GM18951 (cell line): Measurements from ENCODE around the gene SEMA4D.
"Not testable (repeated sequence)": the region's sequence is repeated elsewhere in the genome, so short reads cannot be mapped to it uniquely, and the experiment has no call there.

ENCODE experiments used
- POLR2A ChIP-seq: IDR thresholded peaks from 4 replicates; pipeline ENCODE4 v1.6.1; 2011; ENCODE audit warnings: mild to moderate bottlenecking; ENCODE audit not compliant: insufficient read length, insufficient read depth; ENCODE audit errors: extremely low read depth
- in situ Hi-C: fragments of 300-500 bp; cut with MboI; formaldehyde crosslinking; loops from one replicate; pipeline ENCODE4 v1.12.0; 2022; ENCODE audit warnings: low sequenced_read_pairs, mixed read lengths, inconsistent platforms; ENCODE audit not compliant: unreplicated experiment

SEMA4D gene

GRCh38 chr9:89477811-89478630 is 19.9 kb downstream of the SEMA4D start:
- in situ Hi-C loops = no loop called here
- no peak for TF ChIP-seq POLR2A

DNA sequence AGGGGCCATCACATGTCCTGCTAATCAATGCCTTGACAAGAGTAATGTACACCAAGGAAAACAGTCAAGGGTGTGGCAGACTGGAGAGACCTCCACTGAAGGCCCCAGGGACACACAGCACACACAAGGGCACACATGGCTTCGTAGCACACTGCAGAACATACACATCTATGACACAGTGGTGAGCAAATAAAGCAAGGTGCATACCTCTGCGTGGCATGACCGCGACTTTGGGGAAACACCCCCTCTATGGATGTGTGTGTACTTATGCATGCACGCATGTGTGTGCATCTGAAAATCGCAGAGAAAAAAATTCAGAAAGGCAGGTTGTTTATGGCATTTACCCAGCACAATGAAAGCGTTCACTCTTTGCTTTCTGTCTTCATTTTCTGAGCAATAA is 20.5 kb downstream of the SEMA4D start:
- in situ Hi-C loops = no loop called here

GRCh38 chr9:89476546-89476945 is 21.4 kb downstream of the SEMA4D start:
- no peak for TF ChIP-seq POLR2A
- in situ Hi-C loops = no loop called here

More for the DNA sequence above, 20.5 kb downstream of the SEMA4D start:
- no peak for TF ChIP-seq POLR2A

DNA sequence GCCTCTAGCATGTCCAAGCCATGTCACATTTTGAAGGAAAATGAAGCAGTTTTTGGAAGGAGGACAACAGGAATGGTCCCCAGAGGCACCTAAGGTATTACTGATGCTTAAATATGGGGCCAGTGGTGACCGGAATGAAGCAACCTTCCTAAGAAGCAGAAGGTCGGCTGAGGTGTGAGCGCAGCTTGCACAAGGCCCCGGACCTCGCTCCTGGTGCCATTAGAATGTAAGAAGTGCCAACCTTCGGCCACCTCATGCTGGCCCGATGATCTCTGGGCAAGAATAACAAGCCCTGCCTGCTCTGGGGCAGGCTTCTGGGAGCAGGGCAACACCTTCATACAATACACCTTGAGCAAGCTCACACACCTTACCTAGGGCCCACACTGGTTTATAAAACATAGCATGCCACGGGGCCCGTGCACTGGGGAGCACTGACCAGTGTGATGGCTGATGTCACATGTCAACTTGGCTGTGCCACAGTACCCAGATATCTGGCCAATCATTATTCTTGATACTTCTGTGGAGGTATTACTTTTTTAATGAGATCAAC is 21.9 kb downstream of the SEMA4D start:
- in situ Hi-C loops = no loop called here
- TF ChIP-seq POLR2A = no peak

DNA sequence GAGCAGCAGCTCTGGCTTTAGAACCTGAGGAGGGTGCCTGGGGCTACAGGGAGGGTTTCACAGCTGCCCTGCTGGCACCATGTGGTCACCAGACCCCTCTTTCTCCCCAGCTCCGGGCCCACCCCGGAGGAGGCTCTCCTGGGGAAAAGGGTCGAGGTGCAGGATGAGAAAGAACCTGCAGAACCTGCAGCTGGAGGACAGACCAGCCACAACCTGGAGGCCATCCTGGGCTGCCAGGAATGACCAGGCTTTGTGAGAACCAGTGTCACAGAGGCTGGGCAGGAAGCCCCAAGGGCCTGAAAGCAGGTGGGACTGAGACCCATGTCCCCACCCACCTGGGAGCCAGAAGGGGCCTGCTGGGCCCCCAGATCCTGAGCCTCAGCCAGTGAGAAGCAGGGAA is 23.0 kb downstream of the SEMA4D start:
- in situ Hi-C loops = no loop called here
- no peak for TF ChIP-seq POLR2A

DNA sequence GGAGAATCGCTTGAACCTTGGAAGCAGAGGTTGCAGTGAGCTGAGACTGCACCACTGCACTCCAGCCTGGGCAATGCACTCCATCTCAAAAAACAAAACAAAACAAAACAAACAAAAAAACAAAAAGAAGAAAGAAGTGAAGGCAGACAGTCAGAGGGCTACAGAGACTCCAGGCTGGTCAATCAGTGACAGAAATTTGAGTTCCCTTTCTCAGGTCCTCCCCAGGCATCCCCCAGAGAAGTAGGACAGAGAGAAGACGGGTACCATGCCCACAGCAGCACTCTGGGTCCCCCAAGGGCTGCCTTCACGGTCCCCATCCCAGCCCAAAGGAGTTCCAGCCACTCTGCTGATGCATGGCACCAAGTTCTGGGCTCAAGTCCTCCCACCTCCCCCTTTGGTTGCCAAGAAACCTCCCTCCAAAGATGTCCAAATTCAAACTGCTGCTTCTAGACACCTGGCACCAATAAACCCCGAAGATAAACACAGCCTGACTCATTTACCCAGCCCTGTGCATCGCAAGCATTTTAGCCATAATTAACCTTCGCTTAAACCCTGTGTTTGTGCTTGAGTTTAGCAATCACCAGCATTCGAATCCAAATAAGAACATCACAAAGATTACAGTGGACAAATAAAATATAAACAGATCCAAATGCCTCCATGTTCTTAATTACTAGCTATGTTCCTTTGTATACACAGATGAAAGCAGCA is 24.0 kb downstream of the SEMA4D start:
- no peak for TF ChIP-seq POLR2A
- in situ Hi-C loops = no loop called here

- in situ Hi-C loops = not testable (repeated sequence)
Observed at GRCh38 chr9:89471796-89472320, 26.1 kb downstream of the SEMA4D start.

DNA sequence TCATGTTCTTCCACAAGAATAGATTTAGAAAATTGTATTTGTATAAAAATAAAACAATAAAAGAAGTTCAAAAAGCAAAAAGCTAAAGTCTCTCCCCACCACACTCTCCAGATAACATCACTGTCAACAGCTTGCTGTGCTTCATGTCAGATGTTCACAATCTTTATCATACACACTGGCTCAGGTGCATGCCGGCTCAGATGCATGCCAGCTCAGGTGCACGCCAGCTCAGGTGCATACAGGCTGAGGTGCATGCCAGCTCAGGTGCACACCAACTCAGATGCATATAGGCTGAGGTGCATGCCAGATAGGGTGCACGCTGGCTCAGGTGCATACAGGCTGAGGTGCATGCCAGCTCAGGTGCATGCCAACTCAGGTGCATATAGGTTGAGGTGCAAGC is 26.5 kb downstream of the SEMA4D start:
- TF ChIP-seq POLR2A = no peak
- in situ Hi-C loops = no loop called here

GRCh38 chr9:89470224-89470839 is 27.6 kb downstream of the SEMA4D start:
- TF ChIP-seq POLR2A = no peak
- in situ Hi-C loops = no loop called here

- in situ Hi-C loops = no loop called here
- no peak for TF ChIP-seq POLR2A
Observed at GRCh38 chr9:89469003-89469402, 28.9 kb downstream of the SEMA4D start.

- no peak for TF ChIP-seq POLR2A
Observed at GRCh38 chr9:89468281-89468960, 29.5 kb downstream of the SEMA4D start.

GRCh38 chr9:89467278-89467625 is 30.7 kb downstream of the SEMA4D start:
- in situ Hi-C loops = no loop called here

More at GRCh38 chr9:89468281-89468960, 29.5 kb downstream of the SEMA4D start:
- in situ Hi-C loops = no loop called here

More at GRCh38 chr9:89467278-89467625, 30.7 kb downstream of the SEMA4D start:
- no peak for TF ChIP-seq POLR2A
